HUES6 (cell line): ENCODE data around the gene FRMD4A.

Experiments used
- H3K27ac ChIP-seq: 2 replicates; pipeline ENCODE4 v1.7.0; 2013; ENCODE audit warnings: low read depth, mild to moderate bottlenecking, low read length, inconsistent platforms
- H3K27me3 ChIP-seq: 2 replicates; pipeline ENCODE4 v1.6.1; 2013; ENCODE audit warnings: low read length; ENCODE audit not compliant: control insufficient read depth, insufficient read depth
- H3K36me3 ChIP-seq: 2 replicates; pipeline ENCODE4 v1.6.1; 2013; ENCODE audit warnings: low read length; ENCODE audit not compliant: control insufficient read depth, insufficient read depth
- H3K4me1 ChIP-seq: 2 replicates; pipeline ENCODE4 v1.6.1; 2013; ENCODE audit warnings: low read length; ENCODE audit not compliant: control insufficient read depth, insufficient read depth
- H3K4me3 ChIP-seq: 2 replicates; pipeline ENCODE4 v1.5.1; 2013; ENCODE audit warnings: low read depth, low read length
- H3K9ac ChIP-seq: one replicate; pipeline ENCODE4 v1.6.1; 2013; ENCODE audit warnings: mild to moderate bottlenecking, low read length
- H3K9me3 ChIP-seq: 2 replicates; pipeline ENCODE4 v1.6.1; 2013; ENCODE audit warnings: low read depth, low read length; ENCODE audit not compliant: control insufficient read depth, insufficient read depth

Gene FRMD4A

DNA sequence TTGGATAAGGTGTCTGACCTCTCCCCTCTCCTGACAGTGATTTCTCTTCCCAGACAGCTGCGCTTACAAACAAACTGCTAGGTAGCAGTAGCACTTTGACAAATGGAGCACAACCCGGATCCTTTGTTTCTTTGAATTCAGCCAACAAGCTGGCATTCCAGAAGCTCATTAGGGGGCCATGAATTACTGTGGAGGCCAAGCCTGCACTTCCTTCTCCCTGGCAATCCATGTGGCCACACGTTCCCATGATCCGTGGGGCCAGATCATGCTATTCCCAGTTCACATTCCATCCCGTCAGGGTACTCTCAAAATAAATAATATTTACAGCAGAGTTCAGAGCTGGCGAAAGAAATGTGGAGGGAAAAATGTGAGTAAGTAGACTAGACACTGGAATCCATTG lies 571.6 kb downstream of the FRMD4A start:
- Histone ChIP-seq H3K27me3 (no peaks in the 10 kb centered on the region), H3K36me3 (no peaks in the 10 kb centered on the region), H3K27ac (peak overlapping the region; percentile 80), H3K4me1 (peaks cover 36% of the 10 kb centered on the region), H3K9ac (peak overlapping the region; percentile 54), H3K9me3 (no peaks in the 10 kb centered on the region), H3K4me3 (peak overlapping the region; percentile 5; the same call in 1 of the 2 replicates)

DNA sequence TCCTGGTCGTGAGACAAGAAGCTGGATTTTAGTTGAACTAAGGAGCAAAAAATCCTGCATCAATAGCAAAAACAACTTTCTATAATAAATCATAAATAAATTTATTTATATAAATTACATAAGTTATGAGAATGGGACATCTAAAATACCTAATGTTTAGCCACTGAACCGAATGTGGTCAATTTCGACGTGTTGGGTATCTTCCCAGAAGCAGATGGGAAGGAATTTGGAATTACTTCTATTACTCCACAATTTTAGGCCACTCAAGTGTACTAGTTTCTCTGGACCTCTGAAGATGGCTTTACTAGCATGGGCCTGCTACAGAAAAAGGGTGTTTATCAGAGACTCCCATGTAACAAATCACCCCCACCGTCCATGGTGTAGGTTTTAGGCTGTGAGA lies 572.0 kb downstream of the FRMD4A start:
- H3K4me3 ChIP-seq: peak overlapping the region; percentile 5; the same call in 1 of the 2 replicates
- H3K27me3 ChIP-seq: no peaks in the 10 kb centered on the region
- H3K4me1 ChIP-seq: peaks cover 36% of the 10 kb centered on the region
- H3K36me3 ChIP-seq: no peaks in the 10 kb centered on the region
- no peaks in the 10 kb centered on the region for H3K9me3 ChIP-seq
- H3K9ac ChIP-seq: peak overlapping the region; percentile 57
- H3K27ac ChIP-seq: peak overlapping the region; percentile 97

DNA sequence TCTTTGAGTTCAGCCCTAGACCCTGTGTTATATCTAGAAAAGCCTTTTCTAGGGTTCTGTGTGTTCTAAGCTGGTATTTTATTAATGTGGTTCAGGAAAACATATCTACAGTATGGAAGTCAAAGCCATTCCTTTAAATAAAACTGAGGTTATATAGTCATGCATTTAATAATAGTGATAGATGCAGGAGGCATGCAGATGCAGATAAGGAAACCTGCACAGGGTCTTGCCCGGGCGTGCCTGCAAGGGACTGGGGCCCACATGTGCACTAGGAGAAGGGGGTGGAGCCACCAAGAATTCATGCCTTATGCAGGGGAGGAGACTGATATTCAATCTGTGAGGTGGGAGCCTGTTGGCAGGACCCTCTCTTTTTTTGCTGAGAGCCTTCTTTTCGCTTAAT lies 572.4 kb downstream of the FRMD4A start:
- no peaks in the 10 kb centered on the region for H3K9me3 ChIP-seq
- H3K4me1 ChIP-seq: peaks cover 36% of the 10 kb centered on the region
- no peaks in the 10 kb centered on the region for H3K27me3 ChIP-seq
- no peak overlapping the region for H3K4me3 ChIP-seq
- H3K36me3 ChIP-seq: no peaks in the 10 kb centered on the region
- H3K27ac ChIP-seq: peak overlapping the region; percentile 97
- peak overlapping the region; percentile 57 for H3K9ac ChIP-seq

DNA sequence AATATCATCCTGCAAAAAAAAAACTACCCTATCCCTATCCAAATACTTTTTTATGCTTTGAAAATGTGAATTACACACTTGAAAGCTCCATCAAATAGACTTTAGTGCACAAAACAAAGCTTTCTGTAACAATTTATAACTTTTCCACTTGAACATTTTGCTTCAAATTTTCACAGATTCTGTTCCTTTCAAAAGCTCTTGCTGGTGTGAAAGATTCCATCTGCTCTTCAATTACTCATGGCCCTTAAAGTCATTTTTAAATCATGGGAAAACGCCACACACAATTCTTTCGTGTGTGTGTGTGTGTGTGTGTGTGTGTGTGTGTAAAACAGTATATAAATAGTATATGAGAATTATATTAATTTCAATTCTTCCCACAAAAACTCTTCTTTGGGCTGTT lies 576.4 kb downstream of the FRMD4A start:
- Histone ChIP-seq H3K27ac (no peak overlapping the region), H3K27me3 (no peaks in the 10 kb centered on the region), H3K36me3 (no peaks in the 10 kb centered on the region)

DNA sequence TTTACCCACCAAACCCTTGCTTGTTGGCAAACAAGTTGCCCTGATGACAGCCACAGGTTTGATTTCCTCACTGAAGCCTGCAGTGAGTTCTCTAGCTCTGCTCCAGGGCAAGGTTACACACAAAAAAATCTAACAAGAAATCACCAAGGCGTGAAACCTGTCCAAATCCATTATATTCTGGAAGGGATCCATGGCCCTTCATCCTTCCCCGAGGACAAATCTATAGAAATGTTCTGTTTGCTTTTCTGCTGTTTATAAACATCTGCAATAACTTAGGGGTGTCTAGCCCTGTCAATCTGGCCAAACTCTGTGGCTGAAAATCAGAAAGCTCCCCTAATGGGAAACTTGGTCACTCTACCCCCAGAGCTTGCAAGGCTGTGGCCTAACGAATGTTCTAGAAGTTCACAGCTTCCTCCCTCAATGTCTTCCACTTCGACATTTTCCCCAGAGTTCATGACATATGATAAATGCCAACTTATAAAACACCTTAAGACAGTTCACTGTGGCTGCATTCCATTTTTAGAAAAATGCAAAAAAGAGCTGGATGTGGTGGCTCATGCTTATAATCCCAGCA lies 579.4 kb downstream of the FRMD4A start:
- Histone ChIP-seq H3K4me3 (no peak overlapping the region), H3K27ac (no peak overlapping the region), H3K4me1 (peaks cover 5% of the 10 kb centered on the region; the same call in 1 of the 2 replicates), H3K36me3 (no peaks in the 10 kb centered on the region), H3K9me3 (no peaks in the 10 kb centered on the region), H3K27me3 (no peaks in the 10 kb centered on the region), H3K9ac (no peak overlapping the region)

More for the DNA sequence above, 576.4 kb downstream of the FRMD4A start:
- H3K4me3 ChIP-seq: no peak overlapping the region
- H3K9ac ChIP-seq: no peak overlapping the region
- no peaks in the 10 kb centered on the region for H3K9me3 ChIP-seq
- H3K4me1 ChIP-seq: peaks cover 28% of the 10 kb centered on the region

DNA sequence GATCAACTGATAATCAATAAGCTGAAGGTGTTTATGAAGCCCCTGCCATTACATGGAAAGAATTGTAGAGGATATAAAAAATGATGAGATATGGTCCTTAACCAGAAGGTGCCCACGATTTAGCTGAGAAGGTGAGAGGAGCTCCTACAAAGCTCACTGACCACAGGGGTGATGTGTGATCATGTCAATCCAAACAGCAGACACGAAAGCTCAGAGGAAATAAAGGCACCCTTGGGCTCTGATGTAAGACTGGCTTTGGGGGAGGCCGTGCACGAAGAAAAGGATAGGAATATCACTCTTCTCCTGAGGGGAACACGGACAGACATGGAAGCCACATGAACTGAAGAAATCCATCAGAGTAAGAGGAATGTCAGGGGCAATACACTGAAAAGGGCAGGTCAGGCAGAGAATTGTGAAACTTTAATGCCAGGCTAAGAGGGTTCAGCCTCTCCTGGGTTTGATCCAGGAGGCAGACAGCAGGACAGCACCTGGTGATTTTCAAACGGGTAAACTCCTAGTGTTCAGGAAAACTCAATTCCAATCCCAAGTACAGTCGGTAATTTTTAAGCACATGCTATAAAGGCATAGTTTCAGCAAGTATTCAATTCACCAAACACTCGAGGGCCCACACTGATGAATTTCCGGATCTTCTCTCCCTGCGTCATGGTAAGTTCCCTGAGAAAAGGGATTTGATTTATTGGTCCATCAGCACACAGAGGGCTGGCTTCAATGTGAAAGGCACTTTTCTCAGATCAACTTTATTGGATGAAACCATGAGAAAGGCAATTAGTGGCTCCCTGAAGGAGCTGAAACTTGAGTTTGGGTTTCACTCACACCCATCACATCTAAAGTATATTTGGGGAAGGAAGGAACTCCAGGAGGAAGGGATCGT lies 580.2 kb downstream of the FRMD4A start:
- H3K36me3 ChIP-seq: no peaks in the 10 kb centered on the region
- no peak overlapping the region for H3K4me3 ChIP-seq
- no peaks in the 10 kb centered on the region for H3K9me3 ChIP-seq
- H3K27ac ChIP-seq: no peak overlapping the region
- H3K27me3 ChIP-seq: no peaks in the 10 kb centered on the region
- no peak overlapping the region for H3K9ac ChIP-seq
- H3K4me1 ChIP-seq: peaks cover 4% of the 10 kb centered on the region; the same call in 1 of the 2 replicates

DNA sequence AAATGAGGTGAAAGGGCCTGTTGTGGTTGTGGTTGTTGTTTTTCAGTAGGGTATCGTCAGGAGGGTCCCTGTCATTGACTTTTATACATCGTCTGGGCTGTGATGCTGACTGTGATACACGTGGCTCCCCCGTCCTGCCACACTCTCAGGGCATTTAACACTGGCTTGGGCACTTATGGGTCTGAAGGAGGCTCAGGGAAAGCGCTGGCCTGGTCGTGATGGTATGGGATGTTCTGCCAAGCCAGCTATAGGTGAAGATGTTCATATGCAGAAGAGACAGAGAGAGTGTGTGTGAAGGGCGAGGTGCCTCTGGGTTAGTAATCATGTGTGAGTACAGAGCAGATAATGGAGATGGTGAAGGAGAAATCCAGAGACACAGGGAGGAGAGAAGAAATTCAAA lies 585.5 kb downstream of the FRMD4A start:
- Histone ChIP-seq H3K4me3 (no peak overlapping the region), H3K27ac (no peak overlapping the region), H3K9me3 (no peaks in the 10 kb centered on the region), H3K27me3 (no peaks in the 10 kb centered on the region), H3K9ac (no peak overlapping the region), H3K36me3 (no peaks in the 10 kb centered on the region), H3K4me1 (peaks cover 3% of the 10 kb centered on the region; the same call in 1 of the 2 replicates)

DNA sequence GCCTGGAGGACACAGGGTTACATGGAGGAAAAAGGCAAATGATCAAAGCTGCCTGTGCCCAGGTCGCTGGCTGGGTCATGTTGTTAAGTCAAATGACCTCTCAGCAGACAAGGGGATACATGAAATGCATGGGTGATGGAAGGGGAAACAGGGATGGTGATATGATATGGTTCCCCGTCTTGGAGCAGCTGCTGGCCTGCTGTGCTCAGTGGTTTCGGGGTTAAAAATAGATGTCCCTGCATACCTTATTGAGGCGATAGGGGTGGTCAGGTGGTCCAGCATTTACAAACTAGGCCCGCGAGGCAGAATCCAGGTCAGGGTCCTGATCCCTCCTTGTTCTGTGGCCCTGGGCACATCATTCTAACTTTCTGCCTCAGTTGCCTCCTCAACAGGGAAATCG lies 586.8 kb downstream of the FRMD4A start:
- H3K9ac ChIP-seq: no peak overlapping the region
- H3K36me3 ChIP-seq: no peaks in the 10 kb centered on the region; the same call in 1 of the 2 replicates

DNA sequence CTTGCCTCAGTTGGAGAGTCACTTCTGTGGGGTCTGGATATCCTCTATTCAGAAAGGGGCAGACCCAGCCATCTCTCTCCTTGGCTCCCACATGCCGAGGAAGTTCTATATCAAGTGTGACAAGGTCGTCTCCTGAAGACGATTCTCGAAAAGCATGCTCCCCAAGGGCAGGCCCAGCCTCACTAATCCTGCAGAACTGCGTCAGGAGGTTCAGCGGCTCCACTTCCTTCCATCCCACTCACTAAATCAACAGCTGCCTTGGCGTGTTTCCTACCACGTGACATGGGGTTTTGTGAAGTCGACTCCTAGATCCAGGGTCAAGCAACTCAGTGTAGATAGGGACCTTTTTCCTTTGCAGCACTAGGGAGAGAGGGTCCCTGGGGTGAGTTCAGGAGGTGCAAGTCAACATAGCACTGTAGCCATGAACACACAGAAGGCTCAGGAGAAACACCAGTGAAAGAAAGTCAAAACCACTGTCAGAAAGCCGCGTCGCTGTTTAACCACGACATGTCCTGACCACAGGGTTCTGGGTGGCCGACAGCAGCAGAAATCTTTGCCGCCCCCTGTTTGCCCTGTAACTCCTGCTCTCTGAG lies 587.5 kb downstream of the FRMD4A start:
- Histone ChIP-seq H3K9me3 (no peaks in the 10 kb centered on the region), H3K27me3 (no peaks in the 10 kb centered on the region), H3K9ac (no peak overlapping the region), H3K4me1 (peaks cover 7% of the 10 kb centered on the region), H3K27ac (no peak overlapping the region), H3K36me3 (no peaks in the 10 kb centered on the region; the same call in 1 of the 2 replicates), H3K4me3 (no peak overlapping the region)

More for the DNA sequence above, 586.8 kb downstream of the FRMD4A start:
- no peaks in the 10 kb centered on the region for H3K9me3 ChIP-seq
- peaks cover 5% of the 10 kb centered on the region; the same call in 1 of the 2 replicates for H3K4me1 ChIP-seq
- no peak overlapping the region for H3K27ac ChIP-seq
- no peak overlapping the region for H3K4me3 ChIP-seq
- no peaks in the 10 kb centered on the region for H3K27me3 ChIP-seq

DNA sequence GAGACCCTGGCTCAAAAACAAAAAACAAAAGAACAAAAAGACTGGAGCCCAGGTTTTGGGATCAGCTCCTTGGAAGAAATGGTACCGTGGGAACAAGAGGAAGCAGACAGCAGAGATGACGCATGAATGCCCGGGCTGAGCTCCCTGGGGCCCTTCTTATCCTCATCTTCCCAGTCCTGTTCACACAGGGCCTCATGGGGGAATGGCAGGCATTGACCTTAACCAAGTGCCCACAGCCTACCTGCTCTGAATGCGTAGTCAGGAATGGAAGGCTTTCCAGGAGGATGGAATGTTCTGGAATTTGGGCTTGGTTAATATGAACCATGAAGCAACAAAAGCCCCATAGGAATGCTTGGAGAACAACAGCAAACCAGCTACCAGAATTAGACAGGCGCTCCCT lies 589.3 kb downstream of the FRMD4A start:
- no peak overlapping the region for H3K4me3 ChIP-seq
- H3K36me3 ChIP-seq: peaks cover 5% of the 10 kb centered on the region
- H3K27me3 ChIP-seq: no peaks in the 10 kb centered on the region
- H3K27ac ChIP-seq: no peak overlapping the region
- H3K4me1 ChIP-seq: peaks cover 12% of the 10 kb centered on the region
- H3K9me3 ChIP-seq: no peaks in the 10 kb centered on the region
- no peak overlapping the region for H3K9ac ChIP-seq

DNA sequence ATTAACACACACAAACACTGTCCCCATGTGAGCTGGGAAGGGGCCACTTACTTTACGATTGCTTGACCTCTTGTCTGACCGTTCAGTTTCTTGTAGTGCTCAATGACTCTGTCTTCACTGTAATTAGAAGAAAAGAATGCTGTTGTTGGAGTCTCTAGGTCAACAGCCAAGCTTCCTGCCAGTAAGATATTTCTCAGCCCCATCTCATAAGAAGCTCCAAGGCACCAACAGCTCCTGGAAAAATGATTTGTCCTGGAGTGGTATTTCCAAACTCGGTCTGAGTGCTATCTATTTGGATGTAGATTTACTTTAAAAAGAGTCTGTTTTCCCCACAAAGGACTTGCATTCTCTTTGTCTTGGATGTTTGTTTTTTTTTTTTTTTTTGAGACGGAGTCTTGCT lies 590.3 kb downstream of the FRMD4A start:
- Histone ChIP-seq H3K27me3 (no peaks in the 10 kb centered on the region), H3K4me3 (no peak overlapping the region), H3K36me3 (peaks cover 9% of the 10 kb centered on the region), H3K4me1 (peaks cover 12% of the 10 kb centered on the region), H3K27ac (no peak overlapping the region), H3K9ac (no peak overlapping the region), H3K9me3 (no peaks in the 10 kb centered on the region)
